OCI-LY7 (cell line): Measurements from ENCODE around the gene ABCC1.
A peak's percentile ranks its signal among the peaks of the same experiment; 100 is the strongest.

Experiments used
- EZH2phosphoT487 ChIP-seq: fragments of 200-600 bp; sonication (generic); IDR thresholded peaks from 2 replicates; pipeline ENCODE4 v1.6.1; 2018; ENCODE audit warnings: low read depth, borderline replicate concordance, mild to moderate bottlenecking, mixed run types, antibody characterized with exemption, low read length, moderate library complexity, mixed read lengths
- TF ChIP-seq, protein P1 (sequence below): fragments of 200-600 bp; sonication (generic); conservative IDR thresholded peaks from 2 replicates; pipeline ENCODE4 v1.5.1; 2014; ENCODE audit warnings: mild to moderate bottlenecking, antibody characterized with exemption, low read length, moderate library complexity, mixed read lengths

DNA sequence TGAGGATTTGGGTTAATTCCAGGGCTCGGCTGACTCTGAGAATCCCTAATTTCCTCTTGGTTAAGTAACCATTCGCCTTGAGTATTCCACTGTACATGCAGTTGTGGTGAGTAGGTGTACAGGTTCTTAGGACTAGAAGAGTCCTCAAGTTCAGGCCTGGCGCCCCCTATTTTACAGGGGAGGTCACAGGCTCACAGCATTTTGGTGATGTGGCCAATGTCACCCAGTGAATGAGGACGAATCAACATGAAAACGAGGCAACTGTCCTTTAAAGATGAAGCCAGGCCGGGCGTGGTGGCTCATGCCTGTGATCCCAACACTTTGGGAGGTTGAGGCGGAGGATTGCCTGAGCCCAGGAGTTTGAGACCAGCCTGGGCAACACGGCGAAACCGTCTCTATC, 218.5 kb downstream of the ABCC1 start:
- TF ChIP-seq, protein P1, sequence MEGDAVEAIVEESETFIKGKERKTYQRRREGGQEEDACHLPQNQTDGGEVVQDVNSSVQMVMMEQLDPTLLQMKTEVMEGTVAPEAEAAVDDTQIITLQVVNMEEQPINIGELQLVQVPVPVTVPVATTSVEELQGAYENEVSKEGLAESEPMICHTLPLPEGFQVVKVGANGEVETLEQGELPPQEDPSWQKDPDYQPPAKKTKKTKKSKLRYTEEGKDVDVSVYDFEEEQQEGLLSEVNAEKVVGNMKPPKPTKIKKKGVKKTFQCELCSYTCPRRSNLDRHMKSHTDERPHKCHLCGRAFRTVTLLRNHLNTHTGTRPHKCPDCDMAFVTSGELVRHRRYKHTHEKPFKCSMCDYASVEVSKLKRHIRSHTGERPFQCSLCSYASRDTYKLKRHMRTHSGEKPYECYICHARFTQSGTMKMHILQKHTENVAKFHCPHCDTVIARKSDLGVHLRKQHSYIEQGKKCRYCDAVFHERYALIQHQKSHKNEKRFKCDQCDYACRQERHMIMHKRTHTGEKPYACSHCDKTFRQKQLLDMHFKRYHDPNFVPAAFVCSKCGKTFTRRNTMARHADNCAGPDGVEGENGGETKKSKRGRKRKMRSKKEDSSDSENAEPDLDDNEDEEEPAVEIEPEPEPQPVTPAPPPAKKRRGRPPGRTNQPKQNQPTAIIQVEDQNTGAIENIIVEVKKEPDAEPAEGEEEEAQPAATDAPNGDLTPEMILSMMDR, result peak; percentile 46
- no peak for TF ChIP-seq EZH2phosphoT487
